ENCODE measurements around the gene RASGRP1. TPM values are rescaled to one million over a fixed set of nuclear protein-coding genes. Genes with fewer than 3 reads are reported as not detected.

Gene RASGRP1
- total RNA-seq, 1 experiment from 2014 or later = 0.85 TPM

GRCh38 chr15:38554354-38554753, 10.3 kb downstream of the RASGRP1 start:
- H2BK20ac ChIP-seq (ENCODE audit: low read depth, low read length, poor library complexity, severe bottlenecking) = no peak overlapping the region
- H3K27ac Mint-ChIP-seq = no peak overlapping the region
- no peak overlapping the region for H2BK120ac ChIP-seq (ENCODE audit: low read depth, low read length, poor library complexity, severe bottlenecking)
- no peaks in the 10 kb centered on the region for H3K79me2 ChIP-seq (ENCODE audit: insufficient read depth, low read length)
- no peaks in the 10 kb centered on the region for H3K9me3 ChIP-seq (ENCODE audit: control insufficient read depth, low read depth, low read length)
- no peaks in the 10 kb centered on the region for H3K4me1 ChIP-seq (ENCODE audit: insufficient read depth, low read length)
- no peak overlapping the region for H2BK12ac ChIP-seq (ENCODE audit: insufficient read length, low read depth, low read length)
- no peak overlapping the region for H2BK5ac ChIP-seq (ENCODE audit: insufficient read length, low read length)
- no peak overlapping the region for H3K4me3 Mint-ChIP-seq
- H3K4me1 Mint-ChIP-seq = peaks cover 9 to 21% of the 10 kb centered on the region in 2 experiments
- H4K20me1 ChIP-seq (ENCODE audit: control insufficient read depth, insufficient read depth, insufficient read length) = no peaks in the 10 kb centered on the region
- H3K79me1 ChIP-seq (ENCODE audit: insufficient read depth, low read depth, low read length, poor library complexity, severe bottlenecking) = no peaks in the 10 kb centered on the region
- no peak overlapping the region for H3K14ac ChIP-seq (ENCODE audit: insufficient read depth, low read length)
- no peak overlapping the region for H3K18ac ChIP-seq (ENCODE audit: insufficient read length, low read depth, low read length)
- no peak overlapping the region for H4K8ac ChIP-seq (replicated peaks; ENCODE audit: insufficient read length, low read depth, low read length)
- H2BK15ac ChIP-seq (ENCODE audit: low read depth, low read length) = no peak overlapping the region
- H3K23ac ChIP-seq (ENCODE audit: insufficient read length, low read depth, low read length) = no peak overlapping the region
- H3K56ac ChIP-seq (ENCODE audit: insufficient read length, low read depth, low read length) = no peak overlapping the region
- no peak overlapping the region for H3K4me2 ChIP-seq (ENCODE audit: insufficient read depth, insufficient read length, low read length)
- H3K27ac ChIP-seq (ENCODE audit: insufficient read length, low read depth, low read length) = no peak overlapping the region
- H4K91ac ChIP-seq (ENCODE audit: insufficient read length, low read depth, low read length) = no peak overlapping the region
- H3K9ac ChIP-seq (ENCODE audit: extremely low read depth, insufficient read length, low read length) = no peak overlapping the region
- no peak overlapping the region for H3T11ph ChIP-seq (ENCODE audit: low read length)
- no peaks in the 10 kb centered on the region; a peak in 1 of 7 replicates for H3K36me3 Mint-ChIP-seq (ENCODE audit: insufficient read depth in 1 of 3, low read depth in 3 of 3)
- no peaks in the 10 kb centered on the region for H3K23me2 ChIP-seq (ENCODE audit: insufficient read length, low read depth, low read length, poor library complexity, severe bottlenecking)
- H2AFZ ChIP-seq (ENCODE audit: low read length) = no peak overlapping the region
- H4K5ac ChIP-seq (ENCODE audit: insufficient read length, low read depth, low read length) = no peak overlapping the region
- TF ChIP-seq, protein P1, sequence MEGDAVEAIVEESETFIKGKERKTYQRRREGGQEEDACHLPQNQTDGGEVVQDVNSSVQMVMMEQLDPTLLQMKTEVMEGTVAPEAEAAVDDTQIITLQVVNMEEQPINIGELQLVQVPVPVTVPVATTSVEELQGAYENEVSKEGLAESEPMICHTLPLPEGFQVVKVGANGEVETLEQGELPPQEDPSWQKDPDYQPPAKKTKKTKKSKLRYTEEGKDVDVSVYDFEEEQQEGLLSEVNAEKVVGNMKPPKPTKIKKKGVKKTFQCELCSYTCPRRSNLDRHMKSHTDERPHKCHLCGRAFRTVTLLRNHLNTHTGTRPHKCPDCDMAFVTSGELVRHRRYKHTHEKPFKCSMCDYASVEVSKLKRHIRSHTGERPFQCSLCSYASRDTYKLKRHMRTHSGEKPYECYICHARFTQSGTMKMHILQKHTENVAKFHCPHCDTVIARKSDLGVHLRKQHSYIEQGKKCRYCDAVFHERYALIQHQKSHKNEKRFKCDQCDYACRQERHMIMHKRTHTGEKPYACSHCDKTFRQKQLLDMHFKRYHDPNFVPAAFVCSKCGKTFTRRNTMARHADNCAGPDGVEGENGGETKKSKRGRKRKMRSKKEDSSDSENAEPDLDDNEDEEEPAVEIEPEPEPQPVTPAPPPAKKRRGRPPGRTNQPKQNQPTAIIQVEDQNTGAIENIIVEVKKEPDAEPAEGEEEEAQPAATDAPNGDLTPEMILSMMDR (conservative IDR thresholded peaks at IDR 0.05) = no peak
- no peaks in the 10 kb centered on the region for H3K9me3 Mint-ChIP-seq
- no peaks in the 10 kb centered on the region; the same call in none of the 2 replicates for H3K27me3 Mint-ChIP-seq (ENCODE audit: low read depth)
- no CpG with 5 or more reads among the region's 4 CpGs for WGBS (ENCODE audit: extremely low coverage, insufficient read length, low lambda C conversion rate)
- H3K27me3 ChIP-seq (ENCODE audit: insufficient read depth, low read length) = no peaks in the 10 kb centered on the region
- no peak for DNase-seq
- H2AK5ac ChIP-seq (ENCODE audit: insufficient read length, low read length) = no peak overlapping the region
- no peak overlapping the region for H3K4ac ChIP-seq (ENCODE audit: low read depth, low read length)
